DND-41 (cell line): Measurements from ENCODE around the gene MPP1.

Source experiments
- EZH2 ChIP-seq: IDR thresholded peaks from 3 replicates; pipeline ENCODE4 v1.6.1; 2012; ENCODE audit warnings: borderline replicate concordance, low read depth, mild to moderate bottlenecking, moderate library complexity, low read length, inconsistent platforms; ENCODE audit not compliant: severe bottlenecking
- TF ChIP-seq, protein P1 (sequence below): IDR thresholded peaks from 2 replicates; pipeline ENCODE4 v1.5.1; 2012; ENCODE audit warnings: borderline replicate concordance, low read length, moderate library complexity, mild to moderate bottlenecking; ENCODE audit not compliant: poor library complexity, severe bottlenecking; ENCODE audit errors: extremely low read depth

DNA sequence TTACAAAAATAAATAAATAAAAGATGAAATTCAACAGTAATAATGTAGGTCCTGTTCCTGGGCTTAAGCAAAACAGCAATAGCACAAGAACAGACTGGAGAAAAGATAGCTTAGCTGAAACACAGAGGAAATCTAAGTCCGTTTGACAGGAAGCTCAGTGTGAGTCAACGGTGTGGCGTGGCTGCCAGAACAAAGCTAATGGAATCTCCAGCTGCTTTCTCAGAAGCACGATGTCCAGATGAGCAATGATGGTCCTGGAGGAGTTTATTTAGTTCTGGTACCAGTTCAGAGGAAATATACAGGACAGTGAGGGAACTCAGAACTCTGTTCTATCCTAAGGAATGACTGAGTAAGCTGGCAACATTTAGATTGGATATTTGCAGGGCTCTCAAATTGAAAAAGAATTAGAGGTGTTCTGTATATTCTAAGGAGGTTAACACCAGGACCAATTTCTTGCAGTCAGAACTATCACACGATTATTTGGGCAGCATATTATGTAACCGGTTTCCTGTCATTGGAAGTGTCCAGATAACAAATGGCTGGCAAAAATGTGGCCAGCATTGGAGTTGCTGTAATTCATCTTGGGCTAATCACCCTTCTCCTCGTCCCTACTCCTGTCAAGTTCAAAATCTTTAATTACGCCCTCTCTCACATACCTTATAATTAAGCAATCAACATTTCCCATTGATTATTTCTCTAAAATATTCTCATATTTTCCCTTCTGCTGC, 67.1 kb downstream of the MPP1 start:
- no peak for TF ChIP-seq EZH2
- TF ChIP-seq, protein P1, sequence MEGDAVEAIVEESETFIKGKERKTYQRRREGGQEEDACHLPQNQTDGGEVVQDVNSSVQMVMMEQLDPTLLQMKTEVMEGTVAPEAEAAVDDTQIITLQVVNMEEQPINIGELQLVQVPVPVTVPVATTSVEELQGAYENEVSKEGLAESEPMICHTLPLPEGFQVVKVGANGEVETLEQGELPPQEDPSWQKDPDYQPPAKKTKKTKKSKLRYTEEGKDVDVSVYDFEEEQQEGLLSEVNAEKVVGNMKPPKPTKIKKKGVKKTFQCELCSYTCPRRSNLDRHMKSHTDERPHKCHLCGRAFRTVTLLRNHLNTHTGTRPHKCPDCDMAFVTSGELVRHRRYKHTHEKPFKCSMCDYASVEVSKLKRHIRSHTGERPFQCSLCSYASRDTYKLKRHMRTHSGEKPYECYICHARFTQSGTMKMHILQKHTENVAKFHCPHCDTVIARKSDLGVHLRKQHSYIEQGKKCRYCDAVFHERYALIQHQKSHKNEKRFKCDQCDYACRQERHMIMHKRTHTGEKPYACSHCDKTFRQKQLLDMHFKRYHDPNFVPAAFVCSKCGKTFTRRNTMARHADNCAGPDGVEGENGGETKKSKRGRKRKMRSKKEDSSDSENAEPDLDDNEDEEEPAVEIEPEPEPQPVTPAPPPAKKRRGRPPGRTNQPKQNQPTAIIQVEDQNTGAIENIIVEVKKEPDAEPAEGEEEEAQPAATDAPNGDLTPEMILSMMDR = no peak
